Upper lobe of left lung (tissue), 6 donors: ENCODE results near the gene G6PC3. TPM values are rescaled to one million over a fixed set of nuclear protein-coding genes. Genes with fewer than 3 reads are reported as not detected.

Source experiments
- ATAC-seq, 2 donors: fragments of 200-7000 bp; cut with Tn5 transposase; one replicate each; pipeline ENCODE4 v1.9.1; 2022; ENCODE audit warnings: mild to moderate bottlenecking in 2 of 2, moderate library complexity in 2 of 2; ENCODE audit not compliant: low FRiP score in 2 of 2
- DNase-seq, 2 donors: peaks; one replicate each; pipeline ENCODE4 v3.0.0-alpha.2; 2019 to 2020
- H3K27ac ChIP-seq, 4 donors: fragments of 200-600 bp; sonication (generic); one replicate each; pipeline ENCODE4 v1.5.1; 2016 to 2019
- H3K27me3 ChIP-seq, 4 donors: fragments of 200-600 bp; sonication (generic); one replicate each; pipeline ENCODE4 v1.5.1; 2017 to 2019
- H3K36me3 ChIP-seq, 4 donors: fragments of 200-600 bp; sonication (generic); one replicate each; pipeline ENCODE4 v1.5.1; 2016 to 2019
- H3K4me1 ChIP-seq, 4 donors: fragments of 200-600 bp; sonication (generic); one replicate each; pipeline ENCODE4 v1.5.1; 2018 to 2019
- H3K4me3 ChIP-seq, 4 donors: fragments of 200-600 bp; sonication (generic); one replicate each; pipeline ENCODE4 v1.5.1; 2017 to 2019; ENCODE audit warnings: mild to moderate bottlenecking in 2 of 4, moderate library complexity in 1 of 4
- H3K9me3 ChIP-seq, 4 donors: fragments of 200-600 bp; sonication (generic); one replicate each; pipeline ENCODE4 v1.5.1; 2018 to 2019
- EP300 ChIP-seq, 4 donors: sonication (generic); formaldehyde crosslinking; IDR thresholded peaks; one replicate each; pipeline ENCODE4 v1.5.1; 2017; ENCODE audit warnings: antibody characterized with exemption in 4 of 4, control low read depth in 2 of 4
- POLR2A ChIP-seq, 4 donors: fragments of 450-650 bp; IDR thresholded peaks; one replicate each; pipeline ENCODE4 v1.5.1; 2016 to 2017; ENCODE audit warnings: antibody characterized with exemption in 4 of 4, mild to moderate bottlenecking in 2 of 4
- POLR2AphosphoS5 ChIP-seq, 2 donors: sonication (generic); formaldehyde crosslinking; IDR thresholded peaks; one replicate each; pipeline ENCODE4 v1.5.1; 2017; ENCODE audit warnings: antibody characterized with exemption in 2 of 2
- WGBS, 2 donors: methylation state at CpG; one replicate each; pipeline ENCODE4 v1.1.5; 2017 to 2018; 5-methylcytosine and 5-hydroxymethylcytosine counted together
- total RNA-seq, 6 donors: library from RNA; depleted of rRNA in 4 of 6; stranded (reverse); fragments of >200 nt in 4 of 6; gene quantifications; one replicate each; pipeline versions ENCODE4 v1.1.0 to v1.2.1, GENCODE V29; 2016 to 2021
- TF ChIP-seq, protein P1 (sequence below), 6 experiments: fragments of 450-650 bp in 4 of 6; fragments of 200-600 bp in 2 of 6; sonication (generic) in 2 of 6; IDR thresholded peaks; one replicate each; pipeline ENCODE4 v1.5.1; 2016 to 2019; ENCODE audit warnings: antibody characterized with exemption in 6 of 6
- donor health status: DM: no; HTN: no; CAD: no; lungs with moderate emphysema.
- donor health status: DM: no; HTN: yes; CAD: no; lungs with severe emphysema.

The G6PC3 gene
- total RNA-seq, 6 donors from 2014 or later, result 16.8 to 63.0 (median 33.8) TPM

GRCh38 chr17:44059101-44059892 is 11.2 kb upstream of the G6PC3 start:
- H3K9me3 ChIP-seq, result no peaks in the 10 kb centered on the region
- DNase-seq (no peak), ATAC-seq (no peak)
- no peak overlapping the region for H3K4me3 ChIP-seq
- 85 to 88% methylated on average over 14 of the region's 14 CpGs for WGBS, 2 donors
- TF ChIP-seq POLR2A (IDR thresholded peaks at IDR 0.05) (no peak), POLR2AphosphoS5 (IDR thresholded peaks at IDR 0.05) (no peak), EP300 (IDR thresholded peaks at IDR 0.05) (no peak)
- TF ChIP-seq, protein P1, sequence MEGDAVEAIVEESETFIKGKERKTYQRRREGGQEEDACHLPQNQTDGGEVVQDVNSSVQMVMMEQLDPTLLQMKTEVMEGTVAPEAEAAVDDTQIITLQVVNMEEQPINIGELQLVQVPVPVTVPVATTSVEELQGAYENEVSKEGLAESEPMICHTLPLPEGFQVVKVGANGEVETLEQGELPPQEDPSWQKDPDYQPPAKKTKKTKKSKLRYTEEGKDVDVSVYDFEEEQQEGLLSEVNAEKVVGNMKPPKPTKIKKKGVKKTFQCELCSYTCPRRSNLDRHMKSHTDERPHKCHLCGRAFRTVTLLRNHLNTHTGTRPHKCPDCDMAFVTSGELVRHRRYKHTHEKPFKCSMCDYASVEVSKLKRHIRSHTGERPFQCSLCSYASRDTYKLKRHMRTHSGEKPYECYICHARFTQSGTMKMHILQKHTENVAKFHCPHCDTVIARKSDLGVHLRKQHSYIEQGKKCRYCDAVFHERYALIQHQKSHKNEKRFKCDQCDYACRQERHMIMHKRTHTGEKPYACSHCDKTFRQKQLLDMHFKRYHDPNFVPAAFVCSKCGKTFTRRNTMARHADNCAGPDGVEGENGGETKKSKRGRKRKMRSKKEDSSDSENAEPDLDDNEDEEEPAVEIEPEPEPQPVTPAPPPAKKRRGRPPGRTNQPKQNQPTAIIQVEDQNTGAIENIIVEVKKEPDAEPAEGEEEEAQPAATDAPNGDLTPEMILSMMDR (IDR thresholded peaks at IDR 0.05), result no peak
- H3K36me3 ChIP-seq, result peaks cover 6 to 83% (median 34%) of the 10 kb centered on the region in 4 donors
- no peak overlapping the region for H3K27ac ChIP-seq
- H3K27me3 ChIP-seq, result no peaks in the 10 kb centered on the region
- peaks cover 0 to 2% (median 0%) of the 10 kb centered on the region in 4 donors for H3K4me1 ChIP-seq

DNA sequence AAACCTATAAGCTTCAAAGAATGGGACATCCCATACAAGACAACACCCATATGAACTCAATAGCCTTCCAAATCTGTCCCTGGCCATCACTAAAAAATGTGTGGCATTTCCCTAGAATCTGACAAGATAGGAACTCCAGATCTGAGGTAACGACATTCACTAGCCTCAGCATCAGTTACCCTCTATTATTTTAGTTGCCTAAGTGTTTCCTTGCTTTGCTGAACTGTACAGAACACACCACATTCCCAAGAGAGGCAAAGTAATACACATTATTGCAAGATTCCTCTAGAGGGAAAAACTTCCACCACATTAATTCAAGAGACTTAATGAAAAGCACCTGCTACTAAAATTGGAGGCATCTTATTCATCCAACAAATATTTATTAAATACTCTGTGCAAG is 9.1 kb upstream of the G6PC3 start:
- no peak for DNase-seq
- no peak overlapping the region for H3K4me3 ChIP-seq
- peaks cover 7 to 17% (median 11%) of the 10 kb centered on the region in 4 donors for H3K4me1 ChIP-seq
- no peaks in the 10 kb centered on the region for H3K27me3 ChIP-seq
- no peaks in the 10 kb centered on the region for H3K9me3 ChIP-seq
- TF ChIP-seq, protein P1 (IDR thresholded peaks at IDR 0.05), result no peak
- TF ChIP-seq POLR2A (IDR thresholded peaks at IDR 0.05), result no peak
- no peak for TF ChIP-seq EP300 (IDR thresholded peaks at IDR 0.05)
- no peak for TF ChIP-seq POLR2AphosphoS5 (IDR thresholded peaks at IDR 0.05)
- no peak for ATAC-seq
- no peak overlapping the region for H3K27ac ChIP-seq
- peaks cover 6 to 72% (median 30%) of the 10 kb centered on the region in 4 donors for H3K36me3 ChIP-seq
- WGBS, 2 donors, result 67 to 80% methylated on average over 1 of the region's 1 CpG

DNA sequence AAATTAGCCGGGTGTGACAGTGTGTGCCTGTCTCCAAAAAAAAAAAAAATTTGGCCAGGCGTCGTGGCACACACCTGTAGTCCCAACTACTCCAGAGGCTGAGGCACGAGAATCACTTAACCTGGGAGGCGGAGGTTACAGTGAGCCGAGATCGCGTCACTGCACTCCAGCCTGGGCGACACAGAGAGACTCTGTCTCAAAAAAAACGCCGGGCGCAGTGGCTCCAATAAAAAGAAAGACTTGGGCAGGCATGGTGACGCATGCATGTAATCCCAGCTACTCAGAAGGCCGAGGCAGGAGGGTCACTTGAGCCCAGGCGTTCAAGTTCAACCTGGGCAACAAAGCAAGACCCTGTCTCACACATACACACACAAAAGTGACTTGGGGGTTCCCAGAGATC is 7.7 kb upstream of the G6PC3 start:
- 91 to 96% methylated on average over 15 of the region's 15 CpGs for WGBS, 2 donors
- Histone ChIP-seq H3K4me1 (peaks cover 15 to 25% (median 20%) of the 10 kb centered on the region in 4 donors), H3K27me3 (no peaks in the 10 kb centered on the region), H3K36me3 (peaks cover 6 to 60% (median 26%) of the 10 kb centered on the region in 4 donors), H3K27ac (no peak overlapping the region), H3K4me3 (no peak overlapping the region), H3K9me3 (no peaks in the 10 kb centered on the region)
- TF ChIP-seq POLR2AphosphoS5 (IDR thresholded peaks at IDR 0.05), result no peak
- no peak for TF ChIP-seq EP300 (IDR thresholded peaks at IDR 0.05)
- TF ChIP-seq, protein P1 (IDR thresholded peaks at IDR 0.05), result no peak
- TF ChIP-seq POLR2A (IDR thresholded peaks at IDR 0.05), result no peak
- no peak for ATAC-seq
- no peak for DNase-seq

DNA sequence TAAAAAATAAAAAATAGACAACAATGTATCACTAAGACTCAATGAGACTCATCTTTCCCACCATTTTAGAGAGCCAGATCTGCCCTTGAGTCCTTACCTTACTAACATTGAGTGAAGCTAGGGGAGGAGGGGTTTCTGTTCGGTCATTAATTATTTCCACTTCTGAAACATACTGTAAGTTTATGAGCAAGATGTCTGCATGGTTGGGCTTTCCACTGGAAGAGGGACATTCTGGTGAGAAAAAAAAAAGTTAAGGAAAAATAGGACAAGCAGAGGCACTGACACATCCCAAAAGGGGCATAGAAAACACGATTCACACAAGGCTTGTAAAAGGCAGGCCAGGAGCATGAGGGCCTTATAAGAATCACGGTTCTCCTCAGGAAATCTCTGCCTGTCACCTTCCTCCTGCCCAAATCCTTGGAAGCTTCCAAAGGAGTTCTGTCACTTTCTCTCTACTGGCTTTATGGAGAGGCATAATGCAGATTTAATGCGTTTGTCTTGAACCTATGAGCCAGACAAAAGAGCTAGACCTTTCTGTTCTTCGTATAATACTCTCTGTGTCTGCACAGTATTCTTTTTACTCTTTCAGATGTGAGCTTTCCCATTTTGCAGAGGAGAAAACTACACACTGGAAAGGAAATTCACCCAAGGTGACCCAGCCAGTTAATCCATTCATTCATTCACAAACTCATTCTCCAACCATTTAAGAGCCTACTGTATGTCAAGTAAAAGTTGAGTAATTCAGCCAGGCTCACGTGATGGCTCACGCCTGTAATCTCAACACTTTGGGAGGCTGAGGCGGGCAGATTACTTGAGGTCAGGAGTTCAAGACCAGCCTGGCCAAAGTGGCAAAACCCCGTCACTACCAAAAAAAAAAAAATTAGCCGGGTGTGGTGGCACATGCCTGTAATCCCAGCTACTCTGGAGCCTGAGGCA is 6.6 kb upstream of the G6PC3 start:
- Histone ChIP-seq H3K4me3 (no peak overlapping the region), H3K4me1 (peaks cover 15 to 25% (median 20%) of the 10 kb centered on the region in 4 donors), H3K27ac (no peak overlapping the region), H3K27me3 (no peaks in the 10 kb centered on the region), H3K36me3 (peaks cover 6 to 49% (median 20%) of the 10 kb centered on the region in 4 donors), H3K9me3 (no peaks in the 10 kb centered on the region)
- DNase-seq (no peak), ATAC-seq (no peak)
- WGBS, 2 donors, result 73 to 82% methylated on average over 10 of the region's 10 CpGs
- no peak for TF ChIP-seq POLR2A (IDR thresholded peaks at IDR 0.05)
- TF ChIP-seq POLR2AphosphoS5 (IDR thresholded peaks at IDR 0.05), result no peak
- TF ChIP-seq, protein P1 (IDR thresholded peaks at IDR 0.05), result no peak
- no peak for TF ChIP-seq EP300 (IDR thresholded peaks at IDR 0.05)
